HG03175 (cell line): Measurements from ENCODE around the gene CCDC127.

Source experiments
- ATAC-seq: cut with Tn5 transposase; IDR thresholded peaks from one replicate; pipeline ENCODE4 v1.9.1; 2021; ENCODE audit warnings: mild to moderate bottlenecking, moderate library complexity; ENCODE audit not compliant: unreplicated experiment

CCDC127 gene

GRCh38 chr5:160921-161802, 56.8 kb downstream of the CCDC127 start:
- no peak for ATAC-seq

- no peak for ATAC-seq
Observed at GRCh38 chr5:160173-160510, 57.8 kb downstream of the CCDC127 start.

- no peak for ATAC-seq
Observed at GRCh38 chr5:159448-160172, 58.3 kb downstream of the CCDC127 start.

- ATAC-seq, result no peak
Observed at GRCh38 chr5:158807-159447, 59.0 kb downstream of the CCDC127 start.

GRCh38 chr5:157801-158200, 60.2 kb downstream of the CCDC127 start:
- no peak for ATAC-seq

GRCh38 chr5:157126-157715, 60.7 kb downstream of the CCDC127 start:
- ATAC-seq, result no peak

- no peak for ATAC-seq
Observed at GRCh38 chr5:156411-157072, 61.4 kb downstream of the CCDC127 start.

- ATAC-seq, result no peak
Observed at GRCh38 chr5:155651-156410, 62.1 kb downstream of the CCDC127 start.

- ATAC-seq, result no peak
Observed at GRCh38 chr5:154826-155225, 63.1 kb downstream of the CCDC127 start.

- no peak for ATAC-seq
Observed at GRCh38 chr5:154236-154635, 63.7 kb downstream of the CCDC127 start.

GRCh38 chr5:153256-153655, 64.7 kb downstream of the CCDC127 start:
- ATAC-seq, result no peak

GRCh38 chr5:152077-152476, 65.9 kb downstream of the CCDC127 start:
- ATAC-seq, result no peak

- ATAC-seq, result no peak
Observed at GRCh38 chr5:150746-151145, 67.2 kb downstream of the CCDC127 start.

GRCh38 chr5:149745-150485, 68.0 kb downstream of the CCDC127 start:
- no peak for ATAC-seq

- no peak for ATAC-seq
Observed at GRCh38 chr5:147751-148150, 70.2 kb downstream of the CCDC127 start.
